CD4-positive, alpha-beta T cell treated with Interleukin-21 for 1 hour (primary cell): ENCODE data around the gene TAF4.
"Not testable (repeated sequence)": the region's sequence is repeated elsewhere in the genome, so short reads cannot be mapped to it uniquely, and the experiment has no call there.

Source experiments
- DNase-seq: peaks from one replicate; pipeline ENCODE4 v3.0.0-alpha.2; 2020

TAF4 gene

GRCh38 chr20:61976644-61977418 is 88.8 kb downstream of the TAF4 start:
- DNase-seq: no peak

GRCh38 chr20:61976263-61976643 is 89.4 kb downstream of the TAF4 start:
- DNase-seq: no peak

- no peak for DNase-seq
These were observed 90.1 kb downstream of the TAF4 start for GRCh38 chr20:61975407-61976129.

GRCh38 chr20:61974357-61974665 is 91.4 kb downstream of the TAF4 start:
- DNase-seq: no peak

- no peak for DNase-seq
These were observed 91.9 kb downstream of the TAF4 start for GRCh38 chr20:61973515-61974356.

- no peak for DNase-seq
These were observed 92.8 kb downstream of the TAF4 start for GRCh38 chr20:61972636-61973508.

GRCh38 chr20:61971595-61971994 is 94.1 kb downstream of the TAF4 start:
- DNase-seq: not testable (repeated sequence)

- DNase-seq: no peak
These were observed 95.3 kb downstream of the TAF4 start for GRCh38 chr20:61970357-61970756.

GRCh38 chr20:61969806-61970205 is 95.9 kb downstream of the TAF4 start:
- no peak for DNase-seq

GRCh38 chr20:61968932-61969331 is 96.7 kb downstream of the TAF4 start:
- no peak for DNase-seq

- DNase-seq: no peak
These were observed 97.5 kb downstream of the TAF4 start for GRCh38 chr20:61968036-61968810.

GRCh38 chr20:61967300-61967699 is 98.4 kb downstream of the TAF4 start:
- no peak for DNase-seq

- no peak for DNase-seq
These were observed 99.0 kb downstream of the TAF4 start for GRCh38 chr20:61966492-61967244.

- DNase-seq: no peak
These were observed 99.8 kb downstream of the TAF4 start for GRCh38 chr20:61965606-61966491.

GRCh38 chr20:61964675-61965605 is 100.7 kb downstream of the TAF4 start:
- DNase-seq: no peak

GRCh38 chr20:61963885-61964674 is 101.6 kb downstream of the TAF4 start:
- no peak for DNase-seq

- DNase-seq: no peak
These were observed 102.5 kb downstream of the TAF4 start for GRCh38 chr20:61963149-61963548.

- no peak for DNase-seq
These were observed 104.8 kb downstream of the TAF4 start for GRCh38 chr20:61960836-61961235.
